Measurements from ENCODE around the gene RAB10.

Gene RAB10

GRCh38 chr2:26177122-26177521 is 143.2 kb downstream of the RAB10 start:
- no peak for DNase-seq (ENCODE audit: extremely low read depth, low read depth)
- no peak for TF ChIP-seq CTCF (IDR thresholded peaks at IDR 0.05; ENCODE audit: low read depth, low read length)

GRCh38 chr2:26178246-26178645 is 144.4 kb downstream of the RAB10 start:
- no peak for DNase-seq (ENCODE audit: extremely low read depth, low read depth)
- no peak for TF ChIP-seq CTCF (IDR thresholded peaks at IDR 0.05; ENCODE audit: low read depth, low read length)

- DNase-seq (ENCODE audit: extremely low read depth, low read depth) = no peak
Observed at GRCh38 chr2:26178746-26179436, 145.0 kb downstream of the RAB10 start.

GRCh38 chr2:26179446-26179913 is 145.6 kb downstream of the RAB10 start:
- no peak for TF ChIP-seq CTCF (IDR thresholded peaks at IDR 0.05; ENCODE audit: low read depth, low read length)
- no peak for DNase-seq (ENCODE audit: extremely low read depth, low read depth)

More at GRCh38 chr2:26178746-26179436, 145.0 kb downstream of the RAB10 start:
- no peak for TF ChIP-seq CTCF (IDR thresholded peaks at IDR 0.05; ENCODE audit: low read depth, low read length)

- DNase-seq (ENCODE audit: extremely low read depth, low read depth) = no peak
- no peak for TF ChIP-seq CTCF (IDR thresholded peaks at IDR 0.05; ENCODE audit: low read depth, low read length)
Observed at GRCh38 chr2:26182441-26182840, 148.6 kb downstream of the RAB10 start.

- no peak for DNase-seq (ENCODE audit: extremely low read depth, low read depth)
- TF ChIP-seq CTCF (IDR thresholded peaks at IDR 0.05; ENCODE audit: low read depth, low read length) = no peak
Observed at GRCh38 chr2:26182887-26183630, 149.2 kb downstream of the RAB10 start.

GRCh38 chr2:26184121-26184520 is 150.2 kb downstream of the RAB10 start:
- DNase-seq (ENCODE audit: extremely low read depth, low read depth) = no peak

More at GRCh38 chr2:26184121-26184520, 150.2 kb downstream of the RAB10 start:
- no peak for TF ChIP-seq CTCF (IDR thresholded peaks at IDR 0.05; ENCODE audit: low read depth, low read length)
